Gastroesophageal sphincter (tissue), 4 donors: ENCODE results near the gene CARMIL3. TPM values are rescaled to one million over a fixed set of nuclear protein-coding genes. Genes with fewer than 3 reads are reported as not detected.
"Not testable (repeated sequence)": the region's sequence is repeated elsewhere in the genome, so short reads cannot be mapped to it uniquely, and the experiment has no call there.

Experiments used
- ATAC-seq: fragments of 150-250 bp; one replicate; pipeline ENCODE4 v1.9.1; 2016; ENCODE audit warnings: mild to moderate bottlenecking, moderate library complexity
- H3K27ac ChIP-seq, 4 donors: fragments of 200-600 bp; sonication (generic) in 3 of 4; 1 replicate in 3 of 4; 2 replicates in 1 of 4; pipeline ENCODE4 v1.5.1; 2016 to 2019
- H3K27me3 ChIP-seq: fragments of 200-600 bp; sonication (generic); one replicate; pipeline ENCODE4 v1.5.1; 2019
- H3K36me3 ChIP-seq, 2 donors: fragments of 200-600 bp; sonication (generic); one replicate each; pipeline ENCODE4 v1.5.1; 2019; ENCODE audit warnings: control low read depth in 1 of 2
- H3K4me1 ChIP-seq, 3 donors: fragments of 200-600 bp; sonication (generic); 1 replicate in 2 of 3; 2 replicates in 1 of 3; pipeline ENCODE4 v1.5.1; 2016 to 2019; ENCODE audit warnings: control low read depth in 2 of 3
- H3K4me3 ChIP-seq, 2 donors: fragments of 200-600 bp; sonication (generic); one replicate each; pipeline ENCODE4 v1.5.1; 2019; ENCODE audit warnings: mild to moderate bottlenecking in 1 of 2, moderate library complexity in 1 of 2
- H3K9me3 ChIP-seq, 3 donors: fragments of 200-600 bp; sonication (generic); one replicate each; pipeline ENCODE4 v1.5.1; 2017 to 2019; ENCODE audit warnings: control low read depth in 2 of 3
- CTCF ChIP-seq, 4 experiments: fragments of 200-600 bp in 2 of 4; fragments of 450-650 bp in 2 of 4; sonication (generic) in 1 of 4; IDR thresholded peaks; one replicate each; pipeline ENCODE4 v1.5.1; 2017 to 2019; ENCODE audit warnings: antibody characterized with exemption in 4 of 4, mild to moderate bottlenecking in 2 of 4, moderate library complexity in 2 of 4
- EP300 ChIP-seq: sonication (generic); formaldehyde crosslinking; IDR thresholded peaks from one replicate; pipeline ENCODE4 v1.6.1; 2017; ENCODE audit warnings: antibody characterized with exemption, mild to moderate bottlenecking
- POLR2A ChIP-seq, 2 donors: fragments of 450-650 bp; IDR thresholded peaks; one replicate each; pipeline ENCODE4 v1.6.1; 2017; ENCODE audit warnings: antibody characterized with exemption in 2 of 2, mild to moderate bottlenecking in 2 of 2, moderate library complexity in 1 of 2
- POLR2AphosphoS5 ChIP-seq: sonication (generic); formaldehyde crosslinking; IDR thresholded peaks from one replicate; pipeline ENCODE4 v1.6.1; 2017; ENCODE audit warnings: antibody characterized with exemption
- WGBS, 2 donors: methylation state at CpG; one replicate each; pipeline ENCODE4 v1.1.5; 2018; ENCODE audit warnings: low coverage in 1 of 2; 5-methylcytosine and 5-hydroxymethylcytosine counted together
- total RNA-seq, 4 donors: library from RNA; depleted of rRNA; stranded (reverse); fragments of >200 nt; gene quantifications; one replicate each; pipeline ENCODE4 v1.1.0, GENCODE V29; 2016

The CARMIL3 gene
- total RNA-seq, result under 1 TPM in 3 of 4 donors, not detected in 1; 0.12 to 0.47 (median 0.17) TPM

GRCh38 chr14:24051789-24052655 is at the start of gene CARMIL3:
Gene CARMIL3, plus strand, starts transcription at chr14:24052009. Its CDS starts 145 bp downstream, at chr14:24052154.
- H3K9me3 ChIP-seq, result no peaks in the 10 kb centered on the region
- no peaks in the 10 kb centered on the region for H3K36me3 ChIP-seq
- H3K4me1 ChIP-seq, result peaks cover 2 to 21% (median 8%) of the 10 kb centered on the region in 3 donors
- H3K27ac ChIP-seq, result peak within 1 kb of the TSS in 3 of 4 donors; percentile 48 to 73 (median 53)
- TF ChIP-seq POLR2AphosphoS5 (no peak), CTCF (IDR thresholded peaks at IDR 0.05) (peak in 1 of 4 experiments; percentile 5), POLR2A (IDR thresholded peaks at IDR 0.05) (peak in 1 of 2 donors; percentile 25)
- WGBS, 2 donors, result 0% methylated on average over 14 of the region's 92 CpGs; no CpG with 5 or more reads in 1 of the 2 donors
- ATAC-seq, result peak; percentile 91
- peak within 1 kb of the TSS; percentile 38 to 66 for H3K4me3 ChIP-seq
- peaks cover 35% of the 10 kb centered on the region for H3K27me3 ChIP-seq

DNA sequence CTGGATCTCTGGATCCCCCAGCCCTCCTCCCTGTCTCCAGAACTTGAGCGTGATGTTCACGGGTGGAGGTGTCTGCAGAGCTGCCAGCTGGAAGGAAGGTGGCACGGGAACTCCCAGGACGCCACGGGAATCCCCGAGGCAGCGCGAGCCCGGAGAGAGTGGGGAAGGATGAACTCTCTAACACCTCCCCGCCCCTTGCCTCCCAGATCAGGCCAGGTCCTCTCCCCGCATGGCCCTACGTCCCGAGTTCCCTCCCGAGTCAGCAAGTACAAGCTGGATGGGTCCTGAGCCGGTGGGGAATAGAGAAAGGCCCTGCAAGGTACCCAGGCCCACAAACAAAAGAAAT is 45.4 kb upstream of the CARMIL3 start:
- H3K27ac ChIP-seq, result peak overlapping the region in 2 of 4 donors; percentile 55 to 75
- H3K27me3 ChIP-seq, H3K9me3 ChIP-seq, H3K36me3 ChIP-seq: not testable (repeated sequence)
- WGBS, 2 donors, result no CpG with 5 or more reads among the region's 15 CpGs
- peak; percentile 31 for ATAC-seq
- H3K4me3 ChIP-seq, result peak overlapping the region; percentile 32 to 47
- H3K4me1 ChIP-seq, result peaks cover 0 to 24% (median 0%) of the 10 kb centered on the region in 3 donors

GRCh38 chr14:24006817-24007652 is 44.8 kb upstream of the CARMIL3 start:
- H3K9me3 ChIP-seq, result not testable (repeated sequence)
- peak; percentile 90 for ATAC-seq
- WGBS, 2 donors, result no CpG with 5 or more reads among the region's 62 CpGs

GRCh38 chr14:24011051-24011450 is 40.8 kb upstream of the CARMIL3 start:
- Histone ChIP-seq H3K27me3 (no peaks in the 10 kb centered on the region), H3K36me3 (no peaks in the 10 kb centered on the region), H3K9me3 (no peaks in the 10 kb centered on the region), H3K4me1 (peaks cover 0 to 42% (median 3%) of the 10 kb centered on the region in 3 donors), H3K27ac (no peak overlapping the region), H3K4me3 (no peak overlapping the region)
- WGBS, 2 donors, result 63 to 78% methylated on average over 1 to 2 of the region's 2 CpGs
- no peak for ATAC-seq
- TF ChIP-seq EP300, result no peak
- no peak for TF ChIP-seq POLR2AphosphoS5
- TF ChIP-seq CTCF (IDR thresholded peaks at IDR 0.05), result no peak
- no peak for TF ChIP-seq POLR2A (IDR thresholded peaks at IDR 0.05)

More at GRCh38 chr14:24006817-24007652, 44.8 kb upstream of the CARMIL3 start:
- Histone ChIP-seq H3K27ac (peak overlapping the region in 3 of 4 donors; percentile 51 to 75 (median 55)), H3K4me1 (peaks cover 0 to 30% (median 0%) of the 10 kb centered on the region in 3 donors), H3K4me3 (peak overlapping the region; percentile 32 to 47)
- H3K27me3 ChIP-seq, H3K36me3 ChIP-seq: not testable (repeated sequence)

DNA sequence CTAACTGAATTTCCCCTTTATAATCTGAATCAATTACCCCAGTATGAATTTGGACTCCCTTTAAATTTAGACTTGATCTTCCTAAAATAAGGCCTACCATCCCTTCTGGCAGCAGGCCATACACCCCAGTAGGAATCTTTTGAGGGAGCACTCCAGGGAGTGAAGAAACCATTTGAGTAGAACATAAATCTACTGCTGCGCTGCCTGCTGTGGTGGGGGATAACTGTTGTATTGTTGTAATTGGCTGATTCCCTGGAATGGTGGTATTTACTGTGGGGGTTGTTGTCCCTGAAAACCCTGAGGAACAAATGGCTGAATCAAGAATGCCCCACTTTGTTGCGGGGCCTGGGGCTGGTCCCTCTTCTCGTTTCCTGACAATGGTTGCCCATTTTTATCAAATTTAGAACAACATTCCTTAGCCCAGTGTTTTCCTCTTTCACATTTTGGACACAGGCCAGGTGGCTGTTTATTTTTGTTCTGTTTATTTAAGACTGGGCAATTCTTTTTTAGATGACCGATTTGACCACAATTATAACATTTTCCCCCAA is 39.0 kb upstream of the CARMIL3 start:
- not testable (repeated sequence) for ATAC-seq

More for the DNA sequence above, 39.0 kb upstream of the CARMIL3 start:
- not testable (repeated sequence) for H3K9me3 ChIP-seq, H3K27me3 ChIP-seq, H3K36me3 ChIP-seq, H3K4me3 ChIP-seq
- Histone ChIP-seq H3K4me1 (peaks cover 0 to 33% (median 3%) of the 10 kb centered on the region in 3 donors), H3K27ac (peak overlapping the region in 1 of 4 donors; percentile 17)
- 43 to 52% methylated on average over 3 to 4 of the region's 4 CpGs for WGBS, 2 donors
